Stimulated activated CD8-positive, alpha-beta memory T cell treated with anti-CD3 and anti-CD28 coated beads, Interleukin-15, amount 100 ng/mL, for 48 hours (primary cell): Measurements from ENCODE around the gene USP34.
"Not testable (repeated sequence)": the region's sequence is repeated elsewhere in the genome, so short reads cannot be mapped to it uniquely, and the experiment has no call there.

Experiments
- DNase-seq, 2 donors: peaks; one replicate each; pipeline ENCODE4 v3.0.0-alpha.2; 2020; ENCODE audit warnings: low read depth in 2 of 2

Gene USP34

GRCh38 chr2:61252031-61252430 is 218.9 kb downstream of the USP34 start:
- DNase-seq, result no peak

GRCh38 chr2:61249521-61250071 is 221.3 kb downstream of the USP34 start:
- no peak for DNase-seq

GRCh38 chr2:61247204-61247812 is 223.6 kb downstream of the USP34 start:
- no peak for DNase-seq

GRCh38 chr2:61244694-61245093 is 226.2 kb downstream of the USP34 start:
- no peak for DNase-seq

- DNase-seq, result no peak
Measured at GRCh38 chr2:61241266-61241665, 229.6 kb downstream of the USP34 start.

GRCh38 chr2:61238219-61239012 is 232.5 kb downstream of the USP34 start:
- DNase-seq, result no peak

- DNase-seq, result no peak
Measured at GRCh38 chr2:61235716-61236115, 235.2 kb downstream of the USP34 start.

GRCh38 chr2:61233581-61233980 is 237.3 kb downstream of the USP34 start:
- DNase-seq, result no peak

- no peak for DNase-seq
Measured at GRCh38 chr2:61229936-61230335, 241.0 kb downstream of the USP34 start.

- no peak for DNase-seq
Measured at GRCh38 chr2:61222567-61222966, 248.3 kb downstream of the USP34 start.

- no peak for DNase-seq
Measured at GRCh38 chr2:61221819-61222218, 249.1 kb downstream of the USP34 start.

- DNase-seq, result no peak
Measured at GRCh38 chr2:61220768-61221167, 250.1 kb downstream of the USP34 start.

- no peak for DNase-seq
Measured at GRCh38 chr2:61218817-61219170, 252.1 kb downstream of the USP34 start.

- DNase-seq, result no peak
Measured at GRCh38 chr2:61218076-61218816, 252.6 kb downstream of the USP34 start.

GRCh38 chr2:61214171-61214570 is 256.7 kb downstream of the USP34 start:
- DNase-seq, result no peak

GRCh38 chr2:61210332-61210981 is 260.4 kb downstream of the USP34 start:
- DNase-seq, result no peak

- DNase-seq, result no peak
Measured at GRCh38 chr2:61205132-61205531, 265.8 kb downstream of the USP34 start.

- DNase-seq, result no peak
Measured at GRCh38 chr2:61196671-61197070, 274.2 kb downstream of the USP34 start.

GRCh38 chr2:61194646-61195045 is 276.2 kb downstream of the USP34 start:
- not testable (repeated sequence) for DNase-seq

GRCh38 chr2:61193670-61194561 is 277.0 kb downstream of the USP34 start:
- DNase-seq, result no peak

GRCh38 chr2:61187085-61187484 is 283.8 kb downstream of the USP34 start:
- no peak for DNase-seq
